Mesendoderm (in vitro differentiated cells): Measurements from ENCODE around the gene NR1D2.

ENCODE experiments used
- DNase-seq: peaks from one replicate; pipeline ENCODE4 v3.0.0; 2013
- H2AK5ac ChIP-seq: 2 replicates; pipeline ENCODE4 v1.6.1; 2013; ENCODE audit warnings: low read length, inconsistent platforms
- H2BK120ac ChIP-seq: 2 replicates; pipeline ENCODE4 v1.6.1; 2013; ENCODE audit warnings: low read depth, mild to moderate bottlenecking, low read length, moderate library complexity, mixed read lengths
- H2BK15ac ChIP-seq: replicated peaks from 2 replicates; pipeline ENCODE4 v1.6.1; 2013; ENCODE audit warnings: low read depth, mild to moderate bottlenecking, moderate library complexity
- H2BK5ac ChIP-seq: 2 replicates; pipeline ENCODE4 v1.6.1; 2013; ENCODE audit warnings: low read length, inconsistent platforms
- H3K18ac ChIP-seq: 2 replicates; pipeline ENCODE4 v1.6.1; 2013; ENCODE audit warnings: mild to moderate bottlenecking, low read length, mixed read lengths
- H3K23ac ChIP-seq: one replicate; pipeline ENCODE4 v1.6.1; 2013; ENCODE audit warnings: low read length
- H3K27ac ChIP-seq: 2 replicates; pipeline ENCODE4 v1.5.1; 2013; ENCODE audit warnings: low read depth, mild to moderate bottlenecking, inconsistent platforms, low read length, moderate library complexity
- H3K27me3 ChIP-seq: 2 replicates; pipeline ENCODE4 v1.6.1; 2013; ENCODE audit warnings: low read length, control low read depth, mild to moderate bottlenecking, inconsistent platforms; ENCODE audit not compliant: insufficient read depth, poor library complexity
- H3K36me3 ChIP-seq: 2 replicates; pipeline ENCODE4 v1.6.1; 2013; ENCODE audit warnings: low read length, inconsistent platforms; ENCODE audit not compliant: control insufficient read depth, insufficient read depth
- H3K4ac ChIP-seq: one replicate; pipeline ENCODE4 v1.6.1; 2013; ENCODE audit warnings: low read depth, mild to moderate bottlenecking, low read length, moderate library complexity
- H3K4me1 ChIP-seq: 2 replicates; pipeline ENCODE4 v1.6.1; 2013; ENCODE audit warnings: low read depth, low read length, inconsistent platforms; ENCODE audit not compliant: control insufficient read depth
- H3K4me2 ChIP-seq: 2 replicates; pipeline ENCODE4 v1.6.1; 2013; ENCODE audit warnings: low read length
- H3K4me3 ChIP-seq: 2 replicates; pipeline ENCODE4 v1.5.1; 2013; ENCODE audit warnings: mild to moderate bottlenecking, low read length
- H3K56ac ChIP-seq: one replicate; pipeline ENCODE4 v1.6.1; 2013; ENCODE audit warnings: low read length
- H3K79me1 ChIP-seq: 2 replicates; pipeline ENCODE4 v1.6.1; 2013; ENCODE audit warnings: low read length, inconsistent platforms
- H3K79me2 ChIP-seq: 2 replicates; pipeline ENCODE4 v1.6.1; 2013; ENCODE audit warnings: mild to moderate bottlenecking, low read length; ENCODE audit not compliant: control insufficient read depth, insufficient read depth
- H3K9ac ChIP-seq: 2 replicates; pipeline ENCODE4 v1.6.1; 2013; ENCODE audit warnings: low read length, inconsistent platforms
- H4K5ac ChIP-seq: one replicate; pipeline ENCODE4 v1.6.1; 2013; ENCODE audit warnings: low read length
- H4K8ac ChIP-seq: one replicate; pipeline ENCODE4 v1.6.1; 2013; ENCODE audit warnings: low read depth, mild to moderate bottlenecking, control low read depth, low read length, moderate library complexity
- WGBS: extraction: QIAGEN DNeasy Blood & Tissue Kit; methylation state at CpG from one replicate; pipeline ENCODE4 v1.1.7; 2013; ENCODE audit warnings: low lambda C conversion rate, missing lambda C conversion rate; ENCODE audit not compliant: insufficient coverage; ENCODE audit errors: extremely low coverage; 5-methylcytosine and 5-hydroxymethylcytosine counted together

The NR1D2 gene

DNA sequence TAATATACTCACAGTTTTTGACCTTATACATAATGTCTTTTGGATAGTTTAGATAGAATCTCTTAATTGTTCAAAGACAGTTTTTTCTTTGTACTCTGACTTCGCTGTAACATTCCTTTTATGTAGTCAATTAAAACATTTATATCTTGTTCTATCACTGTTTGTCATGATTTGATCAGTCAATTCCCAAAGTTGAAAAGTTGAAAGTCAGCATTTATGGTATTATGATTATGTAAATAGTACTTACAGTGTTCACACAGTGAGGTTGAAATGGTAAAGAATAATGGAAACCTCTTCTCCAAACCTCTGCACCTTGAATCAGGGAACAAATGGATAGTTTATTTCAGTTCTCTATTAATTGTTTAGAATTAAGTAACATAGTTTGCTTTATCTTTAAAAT lies 26.6 kb downstream of the NR1D2 start:
- H4K8ac ChIP-seq = no peak overlapping the region
- H3K79me1 ChIP-seq = peaks cover 2% of the 10 kb centered on the region
- no peak overlapping the region for H2BK15ac ChIP-seq
- no peak overlapping the region for H2BK120ac ChIP-seq
- DNase-seq = no peak
- no peaks in the 10 kb centered on the region for H3K27me3 ChIP-seq
- no peaks in the 10 kb centered on the region for H3K79me2 ChIP-seq
- no peaks in the 10 kb centered on the region for H3K36me3 ChIP-seq
- H3K23ac ChIP-seq = no peak overlapping the region
- H2BK5ac ChIP-seq = no peak overlapping the region
- H3K4ac ChIP-seq = no peak overlapping the region
- no peak overlapping the region for H3K4me3 ChIP-seq
- no peak overlapping the region for H3K56ac ChIP-seq
- H4K5ac ChIP-seq = no peak overlapping the region
- no peak overlapping the region for H3K4me2 ChIP-seq
- no peak overlapping the region for H3K27ac ChIP-seq
- no CpG with 5 or more reads among the region's 1 CpG for WGBS
- no peak overlapping the region for H3K18ac ChIP-seq
- H3K4me1 ChIP-seq = peaks cover 2% of the 10 kb centered on the region
- H3K9ac ChIP-seq = no peak overlapping the region
- H2AK5ac ChIP-seq = no peak overlapping the region

DNA sequence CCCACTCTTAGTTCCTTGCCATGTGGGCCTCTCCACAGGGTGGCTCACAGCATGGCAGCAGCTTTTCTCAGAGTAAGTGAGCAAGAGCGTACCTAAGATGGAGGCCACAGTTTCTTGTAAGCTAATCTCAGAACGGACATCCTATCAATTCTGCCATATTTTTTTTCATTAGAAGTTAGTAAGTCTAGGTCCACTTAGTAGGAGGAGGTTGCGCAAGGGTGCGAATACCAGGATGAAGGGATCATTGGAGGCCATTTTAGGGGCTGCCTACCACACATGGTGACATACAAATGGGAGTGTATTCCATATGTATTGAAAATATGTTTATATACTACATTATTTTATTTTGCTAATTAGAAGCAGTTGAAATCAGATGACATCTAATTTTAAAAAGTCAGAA lies 31.5 kb downstream of the NR1D2 start:
- Histone ChIP-seq H3K4me1 (peaks cover 2% of the 10 kb centered on the region), H4K8ac (no peak overlapping the region), H3K4me3 (no peak overlapping the region), H3K36me3 (no peaks in the 10 kb centered on the region), H3K27ac (no peak overlapping the region), H3K4me2 (no peak overlapping the region), H3K79me2 (no peaks in the 10 kb centered on the region), H3K56ac (no peak overlapping the region), H3K27me3 (no peaks in the 10 kb centered on the region), H2BK120ac (no peak overlapping the region), H2AK5ac (no peak overlapping the region), H3K18ac (no peak overlapping the region), H3K23ac (no peak overlapping the region), H2BK5ac (no peak overlapping the region), H2BK15ac (no peak overlapping the region), H3K79me1 (peaks cover 2% of the 10 kb centered on the region), H4K5ac (no peak overlapping the region), H3K9ac (no peak overlapping the region), H3K4ac (no peak overlapping the region)
- no peak for DNase-seq
- WGBS = no CpG with 5 or more reads among the region's 4 CpGs

DNA sequence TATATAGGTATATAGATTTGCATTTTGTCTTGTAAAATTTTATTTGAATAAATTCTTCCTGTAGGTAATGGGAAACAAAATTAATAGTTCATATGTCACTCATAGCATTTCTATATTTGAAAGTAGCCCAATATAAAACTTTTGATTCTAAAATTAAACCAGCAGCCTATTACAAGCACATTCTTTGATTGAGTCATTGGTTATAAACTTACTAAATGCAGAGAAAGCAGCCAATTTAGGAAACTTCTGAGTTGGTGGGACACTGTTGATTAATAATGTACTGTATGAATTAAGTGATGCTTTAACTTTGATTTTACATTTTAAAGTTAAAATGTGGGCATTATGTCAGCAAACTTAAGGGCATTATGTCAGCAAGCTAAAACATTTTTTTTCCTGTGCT lies 34.5 kb downstream of the NR1D2 start:
- H3K36me3 ChIP-seq = no peaks in the 10 kb centered on the region
- no peak overlapping the region for H3K4me3 ChIP-seq
- H3K4ac ChIP-seq = no peak overlapping the region
- H2BK120ac ChIP-seq = no peak overlapping the region
- H2BK5ac ChIP-seq = no peak overlapping the region
- no peaks in the 10 kb centered on the region for H3K27me3 ChIP-seq
- no peaks in the 10 kb centered on the region for H3K79me2 ChIP-seq
- no peaks in the 10 kb centered on the region for H3K4me1 ChIP-seq
- no peak overlapping the region for H3K56ac ChIP-seq
- no peak overlapping the region for H4K5ac ChIP-seq
- H3K27ac ChIP-seq = no peak overlapping the region
- no peak overlapping the region for H3K18ac ChIP-seq
- H2AK5ac ChIP-seq = no peak overlapping the region
- DNase-seq = no peak
- no peak overlapping the region for H3K4me2 ChIP-seq
- H4K8ac ChIP-seq = no peak overlapping the region
- no peak overlapping the region for H3K9ac ChIP-seq
- H3K23ac ChIP-seq = no peak overlapping the region
- no peak overlapping the region for H2BK15ac ChIP-seq
- peaks cover 2% of the 10 kb centered on the region for H3K79me1 ChIP-seq

DNA sequence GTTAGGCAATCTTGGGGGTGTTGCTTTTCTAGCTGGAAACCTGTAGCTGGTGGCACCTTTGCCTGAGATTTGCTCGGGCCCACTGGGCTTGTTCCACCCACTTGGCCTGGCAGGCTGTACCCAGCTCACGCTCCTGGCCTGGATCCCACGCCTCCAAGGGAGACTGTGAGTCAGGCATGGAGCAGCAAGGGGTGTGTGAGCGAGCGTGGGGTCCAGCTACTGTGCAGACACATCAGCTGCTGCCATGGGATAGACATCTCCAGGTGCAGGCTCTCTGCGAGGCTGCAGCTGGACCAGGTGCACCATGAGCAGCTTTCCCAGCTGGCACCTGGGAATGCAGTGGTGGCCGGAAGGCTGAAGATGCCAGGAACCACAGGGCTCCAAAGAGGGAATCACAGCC lies 36.0 kb downstream of the NR1D2 start:
- H3K4me1 ChIP-seq = no peaks in the 10 kb centered on the region
- H3K27me3 ChIP-seq = no peaks in the 10 kb centered on the region
- H4K5ac ChIP-seq = no peak overlapping the region
- no peak overlapping the region for H3K4ac ChIP-seq
- H3K23ac ChIP-seq = no peak overlapping the region
- no CpG with 5 or more reads among the region's 7 CpGs for WGBS
- no peak overlapping the region for H2BK120ac ChIP-seq
- H2AK5ac ChIP-seq = no peak overlapping the region
- no peak overlapping the region for H2BK5ac ChIP-seq
- H3K18ac ChIP-seq = no peak overlapping the region
- H3K56ac ChIP-seq = no peak overlapping the region
- no peaks in the 10 kb centered on the region for H3K79me2 ChIP-seq
- H3K4me3 ChIP-seq = no peak overlapping the region
- peaks cover 2% of the 10 kb centered on the region for H3K79me1 ChIP-seq
- H3K36me3 ChIP-seq = no peaks in the 10 kb centered on the region
- no peak overlapping the region for H3K9ac ChIP-seq
- H3K4me2 ChIP-seq = no peak overlapping the region
- DNase-seq = no peak
- no peak overlapping the region for H3K27ac ChIP-seq
- no peak overlapping the region for H2BK15ac ChIP-seq
- no peak overlapping the region for H4K8ac ChIP-seq

DNA sequence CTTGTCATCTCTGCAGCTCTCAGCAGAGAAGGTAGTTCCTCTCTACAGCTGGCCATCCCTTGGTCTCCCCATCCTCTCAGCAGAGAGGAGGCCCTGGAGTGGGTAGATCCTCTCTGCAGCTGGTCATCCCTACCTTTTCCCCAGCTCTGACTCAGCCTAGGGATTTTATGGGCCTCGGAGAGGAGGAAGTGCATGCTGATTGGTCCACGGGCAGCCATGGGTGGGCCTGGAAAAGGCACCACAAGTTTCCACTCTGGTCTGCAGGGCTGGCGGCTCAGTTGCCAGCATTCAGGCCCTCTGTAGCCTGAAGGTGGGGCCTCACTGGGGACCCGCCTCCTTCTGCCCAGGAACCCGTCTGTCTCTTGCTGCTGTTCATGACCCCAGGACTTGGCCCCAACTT lies 36.9 kb downstream of the NR1D2 start:
- H4K5ac ChIP-seq = no peak overlapping the region
- H2BK15ac ChIP-seq = no peak overlapping the region
- no peaks in the 10 kb centered on the region for H3K79me1 ChIP-seq
- H2AK5ac ChIP-seq = no peak overlapping the region
- no peaks in the 10 kb centered on the region for H3K36me3 ChIP-seq
- H3K23ac ChIP-seq = no peak overlapping the region
- H2BK5ac ChIP-seq = no peak overlapping the region
- H4K8ac ChIP-seq = no peak overlapping the region
- no peak overlapping the region for H3K4me2 ChIP-seq
- no peak overlapping the region for H3K4me3 ChIP-seq
- H3K56ac ChIP-seq = no peak overlapping the region
- WGBS = no CpG with 5 or more reads among the region's 5 CpGs
- no peak overlapping the region for H2BK120ac ChIP-seq
- no peaks in the 10 kb centered on the region for H3K27me3 ChIP-seq
- no peak overlapping the region for H3K4ac ChIP-seq
- DNase-seq = peak; percentile 40
- no peaks in the 10 kb centered on the region for H3K79me2 ChIP-seq
- no peak overlapping the region for H3K27ac ChIP-seq
- no peaks in the 10 kb centered on the region for H3K4me1 ChIP-seq
- no peak overlapping the region for H3K9ac ChIP-seq
- no peak overlapping the region for H3K18ac ChIP-seq

DNA sequence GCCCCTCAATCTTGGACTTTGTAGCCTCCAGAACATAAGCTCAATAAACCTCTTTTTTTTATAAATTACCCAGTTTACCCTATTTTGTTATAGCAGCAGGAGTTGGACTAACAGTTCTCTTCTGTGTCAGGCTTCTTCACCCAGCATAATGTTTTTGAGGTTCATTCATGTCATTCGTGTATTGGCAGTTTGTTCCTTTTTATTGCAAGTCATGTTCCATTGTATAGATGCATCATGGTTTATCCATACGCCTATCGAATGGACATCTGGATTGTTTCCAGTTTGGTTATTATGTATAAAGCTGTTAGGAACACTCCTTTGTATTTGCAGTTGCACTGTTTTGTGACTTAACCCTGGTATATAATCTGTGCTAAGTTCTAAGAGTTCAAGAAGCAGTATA lies 39.8 kb downstream of the NR1D2 start:
- Histone ChIP-seq H4K5ac (no peak overlapping the region), H3K23ac (no peak overlapping the region), H3K36me3 (no peaks in the 10 kb centered on the region), H3K4me1 (no peaks in the 10 kb centered on the region), H3K18ac (no peak overlapping the region), H3K79me2 (no peaks in the 10 kb centered on the region), H3K4ac (no peak overlapping the region), H2AK5ac (no peak overlapping the region), H2BK5ac (no peak overlapping the region), H3K9ac (no peak overlapping the region), H2BK120ac (no peak overlapping the region), H3K4me3 (no peak overlapping the region), H3K27ac (no peak overlapping the region), H3K4me2 (no peak overlapping the region), H3K27me3 (no peaks in the 10 kb centered on the region), H3K56ac (no peak overlapping the region), H4K8ac (no peak overlapping the region), H3K79me1 (no peaks in the 10 kb centered on the region), H2BK15ac (no peak overlapping the region)
- no CpG with 5 or more reads among the region's 3 CpGs for WGBS
- DNase-seq = no peak
